Fibroblast of pulmonary artery (primary cell): Measurements from ENCODE around the gene GPR107.

Source experiments
- DNase-seq: peaks from one replicate; pipeline ENCODE4 v3.0.0-alpha.2; 2010; ENCODE audit warnings: low read depth
- H3K4me3 ChIP-seq: replicated peaks from 2 replicates; pipeline ENCODE4 v1.5.1; 2011; ENCODE audit warnings: low read depth, mild to moderate bottlenecking, control low read depth, low read length, moderate library complexity
- CTCF ChIP-seq: IDR thresholded peaks from 2 replicates; pipeline ENCODE4 v1.5.1; 2011; ENCODE audit warnings: mild to moderate bottlenecking, control low read depth, low read length, inconsistent platforms; ENCODE audit errors: missing control alignments

Gene GPR107

GRCh38 chr9:130137081-130137640 is 83.5 kb downstream of the GPR107 start:
- no peak for DNase-seq
- H3K4me3 ChIP-seq: no peak overlapping the region

GRCh38 chr9:130137641-130138081 is 84.0 kb downstream of the GPR107 start:
- no peak overlapping the region for H3K4me3 ChIP-seq
- no peak for TF ChIP-seq CTCF
- no peak for DNase-seq

More at GRCh38 chr9:130137081-130137640, 83.5 kb downstream of the GPR107 start:
- no peak for TF ChIP-seq CTCF

- TF ChIP-seq CTCF: no peak
- H3K4me3 ChIP-seq: no peak overlapping the region
- peak; percentile 93 for DNase-seq
Measured at GRCh38 chr9:130138171-130138653, 84.5 kb downstream of the GPR107 start.

- no peak overlapping the region for H3K4me3 ChIP-seq
- peak; percentile 96 for DNase-seq
- TF ChIP-seq CTCF: no peak
Measured at GRCh38 chr9:130138791-130139190, 85.1 kb downstream of the GPR107 start.

- no peak for TF ChIP-seq CTCF
- H3K4me3 ChIP-seq: no peak overlapping the region
- DNase-seq: no peak
Measured at GRCh38 chr9:130139251-130139650, 85.5 kb downstream of the GPR107 start.

GRCh38 chr9:130140706-130141105 is 87.0 kb downstream of the GPR107 start:
- no peak overlapping the region for H3K4me3 ChIP-seq
- no peak for DNase-seq
- TF ChIP-seq CTCF: no peak

GRCh38 chr9:130142056-130142455 is 88.3 kb downstream of the GPR107 start:
- no peak for DNase-seq
- TF ChIP-seq CTCF: no peak
- H3K4me3 ChIP-seq: no peak overlapping the region
